BE2C (cell line): ENCODE data around the gene COL20A1.
"Not testable (repeated sequence)": the region's sequence is repeated elsewhere in the genome, so short reads cannot be mapped to it uniquely, and the experiment has no call there.

Source experiments
- DNase-seq: peaks from one replicate; pipeline ENCODE4 v3.0.0-alpha.2; 2020
- H3K27me3 ChIP-seq: fragments of 250-450 bp; sonication (Bioruptor Pico); 2 replicates; pipeline ENCODE4 v1.5.1; 2020; ENCODE audit warnings: mild to moderate bottlenecking
- H3K36me3 ChIP-seq: fragments of 250-450 bp; sonication (Bioruptor Pico); 2 replicates; pipeline ENCODE4 v1.5.1; 2020; ENCODE audit warnings: mild to moderate bottlenecking
- H3K4me1 ChIP-seq: fragments of 250-450 bp; sonication (Bioruptor Pico); 2 replicates; pipeline ENCODE4 v1.5.1; 2020
- H3K4me3 ChIP-seq: 2 replicates; pipeline ENCODE4 v1.5.1; 2011; ENCODE audit warnings: low read depth, low read length
- H3K9me3 ChIP-seq: fragments of 250-450 bp; sonication (Bioruptor Pico); 2 replicates; pipeline ENCODE4 v1.5.1; 2020
- TF ChIP-seq, protein P1 (sequence below): IDR thresholded peaks from 2 replicates; pipeline ENCODE4 v1.5.1; 2012; ENCODE audit warnings: mild to moderate bottlenecking, low read depth, low read length

Gene COL20A1

GRCh38 chr20:63248835-63249591, 44.0 kb upstream of the COL20A1 start:
- H3K9me3 ChIP-seq = no peaks in the 10 kb centered on the region
- no peak overlapping the region for H3K4me3 ChIP-seq
- TF ChIP-seq, protein P1, sequence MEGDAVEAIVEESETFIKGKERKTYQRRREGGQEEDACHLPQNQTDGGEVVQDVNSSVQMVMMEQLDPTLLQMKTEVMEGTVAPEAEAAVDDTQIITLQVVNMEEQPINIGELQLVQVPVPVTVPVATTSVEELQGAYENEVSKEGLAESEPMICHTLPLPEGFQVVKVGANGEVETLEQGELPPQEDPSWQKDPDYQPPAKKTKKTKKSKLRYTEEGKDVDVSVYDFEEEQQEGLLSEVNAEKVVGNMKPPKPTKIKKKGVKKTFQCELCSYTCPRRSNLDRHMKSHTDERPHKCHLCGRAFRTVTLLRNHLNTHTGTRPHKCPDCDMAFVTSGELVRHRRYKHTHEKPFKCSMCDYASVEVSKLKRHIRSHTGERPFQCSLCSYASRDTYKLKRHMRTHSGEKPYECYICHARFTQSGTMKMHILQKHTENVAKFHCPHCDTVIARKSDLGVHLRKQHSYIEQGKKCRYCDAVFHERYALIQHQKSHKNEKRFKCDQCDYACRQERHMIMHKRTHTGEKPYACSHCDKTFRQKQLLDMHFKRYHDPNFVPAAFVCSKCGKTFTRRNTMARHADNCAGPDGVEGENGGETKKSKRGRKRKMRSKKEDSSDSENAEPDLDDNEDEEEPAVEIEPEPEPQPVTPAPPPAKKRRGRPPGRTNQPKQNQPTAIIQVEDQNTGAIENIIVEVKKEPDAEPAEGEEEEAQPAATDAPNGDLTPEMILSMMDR = no peak
- no peak for DNase-seq
- H3K4me1 ChIP-seq = peaks cover 10% of the 10 kb centered on the region
- peaks cover 24% of the 10 kb centered on the region for H3K27me3 ChIP-seq
- no peaks in the 10 kb centered on the region for H3K36me3 ChIP-seq

GRCh38 chr20:63249891-63250290, 43.1 kb upstream of the COL20A1 start:
- Histone ChIP-seq H3K36me3 (no peaks in the 10 kb centered on the region), H3K4me3 (no peak overlapping the region), H3K4me1 (peaks cover 10% of the 10 kb centered on the region), H3K27me3 (peaks cover 31% of the 10 kb centered on the region), H3K9me3 (no peaks in the 10 kb centered on the region)
- no peak for DNase-seq
- TF ChIP-seq, protein P1 = no peak

DNA sequence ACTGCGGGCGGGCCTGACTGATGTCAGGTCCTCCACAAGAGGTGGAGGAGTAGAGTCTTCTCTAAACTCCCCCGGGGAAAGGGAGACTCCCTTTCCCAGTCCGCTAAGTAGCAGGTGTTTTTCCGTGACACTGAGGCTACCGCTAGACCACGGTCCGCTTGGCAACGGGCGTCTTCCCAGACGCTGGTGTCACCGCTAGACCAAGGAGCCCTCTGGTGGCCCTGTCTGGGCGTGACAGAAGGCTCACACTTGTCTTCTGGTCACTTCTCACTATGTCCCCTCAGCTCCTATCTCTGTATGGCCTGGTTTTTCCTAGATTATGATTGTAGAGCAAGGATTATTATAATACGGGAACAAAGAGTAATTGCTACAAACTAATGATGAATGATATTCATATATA, 41.6 kb upstream of the COL20A1 start:
- H3K27me3 ChIP-seq = peaks cover 46% of the 10 kb centered on the region
- H3K4me3 ChIP-seq, H3K9me3 ChIP-seq, H3K4me1 ChIP-seq, H3K36me3 ChIP-seq: not testable (repeated sequence)
- DNase-seq = peak; percentile 65
- TF ChIP-seq, protein P1 = peak; percentile 50

- no peak overlapping the region for H3K4me3 ChIP-seq
- TF ChIP-seq, protein P1 = no peak
- peaks cover 3% of the 10 kb centered on the region; the same call in 1 of the 2 replicates for H3K4me1 ChIP-seq
- peaks cover 52% of the 10 kb centered on the region for H3K27me3 ChIP-seq
- H3K36me3 ChIP-seq = no peaks in the 10 kb centered on the region
- no peak for DNase-seq
- H3K9me3 ChIP-seq = no peaks in the 10 kb centered on the region
Measured at GRCh38 chr20:63252284-63252711, 40.7 kb upstream of the COL20A1 start.

DNA sequence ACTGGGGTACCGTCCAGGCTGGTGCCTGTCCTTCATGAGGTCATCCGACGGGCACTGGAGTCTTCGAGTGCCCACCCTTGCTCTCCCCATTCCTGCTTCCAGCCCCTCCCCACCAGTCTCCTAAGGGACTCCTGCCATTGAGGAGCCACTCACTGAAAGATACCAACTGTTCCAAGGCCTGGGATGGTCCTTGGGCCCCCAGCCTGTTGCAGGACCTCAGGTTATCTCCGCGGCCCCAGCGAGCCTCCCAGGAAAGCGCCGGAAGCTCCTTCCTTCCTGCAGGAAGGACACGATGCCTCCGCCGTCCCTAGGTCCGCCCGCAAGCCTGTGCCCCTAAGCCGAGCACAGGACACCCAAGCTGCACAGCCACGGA, 39.9 kb upstream of the COL20A1 start:
- Histone ChIP-seq H3K4me1 (no peaks in the 10 kb centered on the region), H3K4me3 (no peak overlapping the region; the same call in 1 of the 2 replicates), H3K9me3 (no peaks in the 10 kb centered on the region), H3K27me3 (peaks cover 52% of the 10 kb centered on the region), H3K36me3 (no peaks in the 10 kb centered on the region)
- no peak for DNase-seq
- TF ChIP-seq, protein P1 = no peak
